ENCODE data around the gene SLC25A40.
"Not testable (repeated sequence)": the region's sequence is repeated elsewhere in the genome, so short reads cannot be mapped to it uniquely, and the experiment has no call there.

SLC25A40 gene, protein sequence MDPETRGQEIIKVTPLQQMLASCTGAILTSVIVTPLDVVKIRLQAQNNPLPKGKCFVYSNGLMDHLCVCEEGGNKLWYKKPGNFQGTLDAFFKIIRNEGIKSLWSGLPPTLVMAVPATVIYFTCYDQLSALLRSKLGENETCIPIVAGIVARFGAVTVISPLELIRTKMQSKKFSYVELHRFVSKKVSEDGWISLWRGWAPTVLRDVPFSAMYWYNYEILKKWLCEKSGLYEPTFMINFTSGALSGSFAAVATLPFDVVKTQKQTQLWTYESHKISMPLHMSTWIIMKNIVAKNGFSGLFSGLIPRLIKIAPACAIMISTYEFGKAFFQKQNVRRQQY
- total RNA-seq, result 14.0 to 22.4 (median 17.8) reads per million in 4 donors

DNA sequence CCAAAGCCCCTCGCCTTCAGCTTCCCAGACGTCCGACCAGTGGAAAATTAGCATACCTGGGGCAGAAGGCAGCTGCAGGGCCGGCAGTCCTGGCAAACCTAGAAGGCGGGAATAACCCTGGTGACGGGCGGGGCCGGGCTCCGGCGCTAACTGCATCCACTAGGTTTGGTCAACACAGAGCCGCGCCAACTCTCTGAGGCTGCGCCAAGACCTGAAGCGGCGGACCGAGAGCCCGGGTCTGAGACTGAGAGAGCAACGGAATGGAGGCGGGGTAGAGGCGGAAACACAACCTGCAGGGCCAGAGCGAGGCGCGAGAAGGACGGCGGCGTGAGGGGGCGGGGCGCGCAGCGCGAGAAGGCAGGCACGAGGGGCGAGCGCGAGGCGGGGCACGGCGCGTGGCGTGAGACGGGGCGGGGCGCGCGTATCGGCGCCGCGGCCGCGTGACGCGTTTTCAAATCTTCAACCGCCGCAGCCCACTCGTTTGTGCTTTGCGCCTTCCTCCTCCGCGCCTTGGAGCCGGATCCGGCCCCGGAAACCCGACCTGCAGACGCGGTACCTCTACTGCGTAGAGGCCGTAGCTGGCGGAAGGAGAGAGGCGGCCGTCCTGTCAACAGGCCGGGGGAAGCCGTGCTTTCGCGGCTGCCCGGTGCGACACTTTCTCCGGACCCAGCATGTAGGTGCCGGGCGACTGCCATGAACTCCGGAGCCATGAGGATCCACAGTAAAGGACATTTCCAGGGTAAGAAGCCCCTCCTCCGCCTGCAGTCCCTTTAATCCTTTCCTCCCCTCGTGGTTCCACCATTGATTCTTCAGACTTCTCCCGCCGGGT, at the start of gene SLC25A40, which contains the start of gene DBF4:
Gene SLC25A40, minus strand, starts transcription at position 321 of the 829 bp plus-strand sequence. CDS start 17,633 bp downstream, outside the sequence.
Gene DBF4, plus strand, starts transcription at position 454 of the 829 bp plus-strand sequence. Its CDS starts 240 bp downstream, at position 694.
- DNase-seq, result peak; percentile 83 to 96 (median 88)

DNA sequence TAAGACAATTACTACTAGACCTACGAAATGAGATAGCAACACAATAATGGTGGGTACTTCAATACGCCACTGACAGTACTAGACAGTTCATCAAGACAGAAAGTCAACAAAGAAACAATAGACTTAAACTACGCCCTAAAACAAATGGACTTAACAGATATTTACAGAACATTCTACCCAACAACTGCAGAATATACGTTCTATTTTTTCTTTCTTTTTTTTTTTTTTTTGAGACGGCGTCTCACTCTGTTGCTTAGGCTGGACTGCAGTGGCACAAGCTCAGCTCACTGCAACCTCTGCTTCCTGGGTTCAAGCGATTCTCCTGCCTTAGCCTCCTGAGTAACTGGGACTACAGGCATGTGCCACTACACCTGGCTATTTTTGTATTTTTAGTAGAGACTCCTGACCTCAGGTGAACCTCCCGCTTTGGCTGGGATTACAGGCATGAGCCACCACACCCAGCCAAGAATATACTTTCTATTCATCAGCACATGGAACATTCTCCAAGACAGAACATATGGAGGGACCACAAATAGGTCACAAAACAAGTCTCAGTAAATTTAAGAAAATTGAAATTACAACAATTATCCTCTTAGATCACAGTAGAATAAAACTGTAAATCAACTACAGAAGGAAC, 46.7 kb upstream of the SLC25A40 start:
- not testable (repeated sequence) for DNase-seq

DNA sequence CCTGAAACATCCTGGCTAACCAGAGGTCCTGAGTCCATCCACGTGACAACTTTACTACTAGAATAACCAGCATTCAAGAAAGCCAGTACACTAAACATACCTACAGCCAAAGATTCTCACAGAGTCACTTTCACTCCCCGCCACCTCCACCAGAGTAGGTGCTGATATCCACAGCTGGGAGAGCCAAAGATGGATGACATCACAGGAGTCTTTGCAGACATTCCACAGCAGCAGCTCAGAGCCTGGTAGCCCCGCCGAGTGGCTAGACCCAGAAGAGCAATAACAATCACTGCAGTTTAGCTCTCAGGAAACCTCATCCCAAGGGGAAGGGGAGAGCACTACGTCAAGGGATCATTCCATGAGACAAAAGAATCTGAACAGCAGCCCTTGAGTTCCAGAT, 44.4 kb upstream of the SLC25A40 start:
- no peak for DNase-seq

DNA sequence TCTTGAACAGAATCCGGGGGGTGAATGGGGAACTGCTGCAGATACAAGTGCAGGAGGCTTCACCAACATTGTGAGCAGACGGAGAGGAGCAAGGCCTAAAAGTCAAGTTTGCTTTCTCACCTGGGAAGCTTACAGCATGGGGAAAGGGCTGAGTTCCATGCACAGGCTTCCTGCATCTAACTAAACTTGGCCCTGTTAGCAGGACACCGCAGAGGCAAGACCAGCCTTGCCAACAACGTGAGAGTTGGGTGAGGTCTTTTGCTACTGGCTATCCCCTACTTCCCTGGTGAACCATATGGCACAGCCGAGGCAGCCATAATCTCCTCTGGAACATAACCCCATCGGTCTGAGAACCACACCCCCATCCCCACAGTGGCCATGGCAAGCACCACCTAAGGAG, 43.7 kb upstream of the SLC25A40 start:
- no peak for DNase-seq

DNA sequence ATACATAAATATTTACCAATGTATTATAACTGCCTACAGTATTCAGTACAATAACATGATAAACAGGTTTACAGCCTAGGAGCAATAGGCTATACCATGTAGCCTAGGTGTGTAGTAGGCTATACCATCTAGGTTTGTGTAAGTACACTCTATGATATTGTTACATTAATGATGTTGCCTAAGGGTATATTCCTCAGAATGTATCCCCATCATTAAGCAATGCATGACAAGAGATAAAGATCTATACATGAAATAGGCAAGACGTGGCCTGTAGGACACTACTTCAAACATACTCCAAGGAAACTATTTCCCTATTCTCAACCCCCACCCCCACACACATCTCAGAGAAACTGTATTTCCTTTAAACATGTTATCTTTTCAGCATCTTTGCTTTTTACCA, 42.6 kb upstream of the SLC25A40 start:
- no peak for DNase-seq

DNA sequence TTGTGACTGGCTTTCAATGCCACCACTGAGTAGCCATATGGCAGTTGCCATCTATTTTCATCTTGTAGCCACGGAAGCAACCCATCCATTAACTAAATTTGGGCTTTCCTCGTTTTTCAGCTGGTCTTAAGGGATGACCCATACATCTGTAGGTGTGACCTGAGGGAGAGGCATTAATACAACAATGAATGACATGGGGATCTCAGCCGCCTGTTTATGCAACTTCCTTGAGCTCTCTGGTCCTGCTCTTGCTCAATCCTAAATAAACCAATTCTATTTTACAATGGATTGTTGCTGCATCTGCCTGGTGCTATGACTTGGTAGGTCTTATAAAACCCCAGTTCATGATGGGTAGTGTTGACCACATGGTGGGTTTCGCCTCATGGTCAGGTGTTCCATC, 36.0 kb upstream of the SLC25A40 start:
- no peak for DNase-seq

DNA sequence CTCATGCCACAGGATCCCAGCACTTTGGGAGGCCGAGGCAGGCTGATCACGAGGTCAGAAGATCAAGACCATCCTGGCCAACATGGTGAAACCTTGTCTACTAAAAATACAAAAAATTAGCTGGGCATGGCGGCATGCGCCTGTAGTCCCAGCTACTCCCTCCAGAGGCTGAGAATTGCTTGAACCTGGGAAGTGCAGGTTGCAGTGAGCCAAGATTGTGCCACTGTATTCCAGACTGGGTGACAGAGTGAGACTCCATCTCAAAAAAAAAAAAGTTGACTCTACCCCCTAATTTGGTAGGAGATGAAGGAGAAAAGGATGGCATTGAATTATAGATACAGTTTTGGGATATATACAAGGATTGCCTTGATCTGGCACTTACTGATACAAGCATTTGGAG, 32.7 kb upstream of the SLC25A40 start:
- DNase-seq, result not testable (repeated sequence)

DNA sequence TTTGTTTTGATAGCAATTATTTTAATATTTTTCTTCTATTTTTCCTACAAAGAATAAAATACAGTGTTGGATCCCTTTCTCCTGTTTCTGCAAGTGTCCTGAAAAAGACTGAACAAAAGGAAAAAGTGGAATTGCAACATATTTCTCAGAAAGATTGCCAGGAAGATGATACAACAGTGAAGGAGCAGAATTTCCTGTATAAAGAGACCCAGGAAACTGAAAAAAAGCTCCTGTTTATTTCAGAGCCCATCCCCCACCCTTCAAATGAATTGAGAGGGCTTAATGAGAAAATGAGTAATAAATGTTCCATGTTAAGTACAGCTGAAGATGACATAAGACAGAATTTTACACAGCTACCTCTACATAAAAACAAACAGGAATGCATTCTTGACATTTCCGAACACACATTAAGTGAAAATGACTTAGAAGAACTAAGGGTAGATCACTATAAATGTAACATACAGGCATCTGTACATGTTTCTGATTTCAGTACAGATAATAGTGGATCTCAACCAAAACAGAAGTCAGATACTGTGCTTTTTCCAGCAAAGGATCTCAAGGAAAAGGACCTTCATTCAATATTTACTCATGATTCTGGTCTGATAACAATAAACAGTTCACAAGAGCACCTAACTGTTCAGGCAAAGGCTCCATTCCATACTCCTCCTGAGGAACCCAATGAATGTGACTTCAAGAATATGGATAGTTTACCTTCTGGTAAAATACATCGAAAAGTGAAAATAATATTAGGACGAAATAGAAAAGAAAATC, 31.2 kb upstream of the SLC25A40 start:
- DNase-seq, result not testable (repeated sequence)

DNA sequence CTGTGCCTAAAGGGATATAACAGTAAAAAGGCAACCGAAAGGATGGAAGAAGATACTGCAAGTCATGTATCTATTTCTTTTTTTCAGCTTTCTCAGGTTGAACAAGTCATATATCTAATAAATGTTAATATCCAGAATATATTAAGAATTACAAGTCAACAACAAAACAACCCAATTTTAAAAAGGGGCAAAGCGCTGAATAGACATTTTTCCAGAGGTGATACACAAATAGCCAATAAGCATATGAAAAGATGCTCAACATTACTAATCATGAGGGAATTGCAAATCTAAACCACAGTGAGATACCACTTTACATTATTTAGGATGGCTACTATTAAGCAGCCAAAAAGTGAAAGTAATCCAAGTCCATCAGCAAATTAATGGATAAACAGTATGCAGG, 23.1 kb upstream of the SLC25A40 start:
- no peak for DNase-seq

DNA sequence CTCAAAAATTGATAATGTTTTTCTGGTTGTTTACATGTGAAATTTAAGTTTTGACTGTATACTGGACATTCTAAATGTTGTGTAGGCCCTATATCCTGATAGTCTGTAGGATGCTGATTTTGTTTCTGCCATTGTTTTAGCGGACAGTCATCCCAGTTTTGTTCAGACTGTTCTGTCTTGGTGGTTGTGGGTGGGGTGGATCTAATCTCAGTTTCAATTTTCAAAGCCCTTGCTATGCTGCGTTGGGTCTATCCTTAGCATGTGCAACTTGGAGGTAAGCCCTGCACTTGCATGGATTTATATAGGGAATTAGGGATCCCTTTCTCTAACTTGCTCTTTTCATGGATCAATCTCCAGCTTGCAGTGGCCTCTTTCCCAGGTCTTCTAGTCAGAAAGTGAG, 19.2 kb upstream of the SLC25A40 start:
- no peak for DNase-seq

DNA sequence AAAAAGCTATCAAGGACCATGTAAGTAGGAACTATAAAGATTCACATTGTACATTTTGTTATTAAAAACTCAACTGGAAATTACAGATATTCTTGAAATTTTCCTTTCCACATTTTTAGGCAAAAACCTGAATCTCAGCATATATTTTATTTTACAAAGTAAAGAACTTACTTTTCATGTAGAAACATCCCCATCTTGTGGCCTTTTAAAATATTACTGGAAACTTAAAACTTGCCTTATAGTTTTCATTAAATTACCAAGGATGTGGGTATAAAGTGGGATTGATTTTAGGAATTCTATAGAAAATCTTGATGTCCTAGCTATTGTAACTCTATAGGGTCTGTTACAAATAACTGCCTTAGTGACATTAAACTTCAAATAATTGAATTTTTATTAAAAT, 10.7 kb upstream of the SLC25A40 start:
- peak in 1 of 5 donors; percentile 12 for DNase-seq

DNA sequence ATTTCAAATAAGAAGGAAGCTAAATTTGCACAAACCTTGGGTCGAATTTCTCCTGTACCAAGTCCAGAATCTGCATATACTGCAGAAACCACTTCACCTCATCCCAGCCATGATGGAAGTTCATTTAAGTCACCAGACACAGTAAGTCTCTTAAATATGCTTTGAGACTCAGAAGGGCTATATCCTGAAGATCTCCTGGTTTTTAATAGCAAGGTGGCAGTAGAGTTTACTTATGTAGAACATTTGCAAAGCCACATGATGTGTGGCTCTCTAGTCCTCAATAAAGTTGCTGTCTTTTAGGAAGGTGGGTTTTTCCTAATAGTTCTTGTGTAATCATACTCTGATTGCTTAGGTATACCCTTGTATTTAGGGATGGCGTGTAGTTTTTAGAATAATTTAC, 8.9 kb upstream of the SLC25A40 start:
- DNase-seq, result no peak

DNA sequence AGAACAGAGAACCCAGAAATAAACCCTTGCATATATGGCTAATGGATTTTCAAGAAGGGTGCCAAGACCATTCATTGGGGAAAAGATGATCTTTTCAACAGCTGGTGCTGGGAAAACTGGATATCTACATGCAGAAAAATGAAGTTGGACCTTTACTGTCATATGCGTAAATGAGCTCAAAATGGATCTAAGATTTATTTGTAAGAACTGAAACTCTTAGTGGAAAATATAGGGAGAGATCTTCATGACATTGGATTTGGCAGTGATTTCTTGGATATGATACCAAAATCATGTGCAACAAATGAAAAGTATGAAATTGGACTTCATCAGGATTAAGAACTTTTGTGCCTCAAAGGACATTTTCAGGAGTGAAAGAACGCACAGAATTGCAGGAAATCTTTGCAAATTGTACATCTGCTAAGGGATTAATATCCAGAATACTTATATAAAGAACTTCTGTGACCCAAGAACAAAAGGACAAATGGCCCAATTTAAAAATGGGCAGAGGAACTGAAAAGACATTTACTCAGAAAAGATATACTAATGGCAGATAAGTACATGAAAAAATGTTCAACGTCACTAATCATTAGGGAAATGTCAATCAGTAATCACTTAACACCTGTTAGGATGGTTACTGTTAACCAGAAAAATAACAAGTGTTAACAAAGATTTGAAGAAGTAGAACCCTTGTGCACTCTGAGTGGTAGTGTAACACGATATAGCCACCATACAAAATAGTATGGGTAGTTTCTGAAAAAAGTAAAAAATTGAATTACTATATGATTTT, 6.2 kb upstream of the SLC25A40 start:
- DNase-seq, result no peak

DNA sequence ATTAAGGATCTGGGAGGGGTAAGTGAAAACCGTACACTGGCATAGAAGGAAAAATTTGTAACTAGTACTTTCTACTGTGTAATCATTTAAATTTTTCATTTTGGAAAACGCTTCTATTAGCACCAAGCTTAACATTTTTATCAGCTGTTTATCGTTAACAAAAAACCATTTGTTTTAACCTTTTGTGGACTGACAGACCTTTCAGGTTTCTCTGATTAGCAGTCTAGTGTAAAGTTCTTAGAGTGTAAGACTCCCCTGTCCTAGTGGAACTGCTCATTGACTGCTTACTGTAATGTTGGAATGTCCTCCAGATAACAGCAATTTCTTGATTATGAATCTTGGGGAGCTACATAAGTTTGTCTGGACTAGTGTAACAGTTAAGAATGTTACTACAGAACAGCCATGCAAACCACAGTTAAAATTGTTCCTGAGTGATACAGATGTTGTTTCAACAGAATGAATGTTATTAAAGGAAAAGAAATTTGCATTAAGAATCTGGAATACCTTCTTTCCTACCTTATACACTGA, 2.1 kb upstream of the SLC25A40 start:
- no peak for DNase-seq

DNA sequence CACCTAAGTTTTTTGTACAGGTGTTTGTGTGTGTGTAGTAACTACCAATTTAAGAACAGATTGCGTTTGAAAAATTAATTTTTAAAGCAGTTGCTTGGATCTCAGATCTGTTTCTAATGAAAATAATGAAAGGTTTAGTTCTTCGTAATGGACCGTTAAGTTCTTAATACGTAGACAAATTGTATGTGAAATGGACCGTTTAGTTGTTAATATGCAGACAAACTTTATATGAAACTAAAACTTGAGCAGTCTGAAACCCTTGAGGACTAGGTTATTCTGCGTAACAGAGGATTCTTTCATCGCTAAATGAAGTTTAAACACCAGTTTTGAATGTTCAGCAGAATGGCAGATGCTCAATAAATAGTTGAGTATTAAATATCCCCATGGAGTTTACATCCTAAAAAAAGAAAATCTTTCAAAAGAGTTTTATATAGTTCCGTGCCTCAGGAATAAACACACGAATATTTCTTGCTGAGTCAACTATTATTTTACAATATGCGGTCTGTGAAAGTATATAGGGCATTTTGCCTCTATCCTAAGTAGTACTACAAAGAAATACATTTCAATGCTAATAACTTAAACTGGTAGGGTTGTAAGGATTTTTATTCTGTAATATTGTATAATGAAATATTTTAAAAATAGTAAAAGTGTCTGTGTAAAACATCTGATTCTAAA, 1.3 kb upstream of the SLC25A40 start:
- DNase-seq, result peak in 1 of 5 donors; percentile 4

DNA sequence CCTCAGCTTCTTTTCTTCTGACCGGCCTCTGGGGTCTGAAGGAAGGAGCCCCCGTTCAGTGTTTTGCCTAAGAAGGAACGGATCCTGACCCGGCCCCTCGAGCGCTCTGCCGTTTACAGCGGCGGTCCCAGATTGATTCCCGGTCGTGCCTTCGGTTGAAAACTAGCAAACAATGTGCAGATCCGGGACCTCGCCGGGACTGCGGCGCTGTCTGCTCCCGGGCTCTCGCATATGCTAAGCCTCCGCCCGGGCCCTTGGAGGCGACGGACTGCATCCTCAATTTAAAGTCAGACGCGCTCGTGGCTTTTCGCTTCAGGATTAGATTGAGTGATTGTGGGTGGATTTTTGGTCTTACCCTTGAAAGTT, 692 bp upstream of the SLC25A40 start:
- peak in 4 of 5 donors; percentile 21 to 67 (median 30) for DNase-seq

DNA sequence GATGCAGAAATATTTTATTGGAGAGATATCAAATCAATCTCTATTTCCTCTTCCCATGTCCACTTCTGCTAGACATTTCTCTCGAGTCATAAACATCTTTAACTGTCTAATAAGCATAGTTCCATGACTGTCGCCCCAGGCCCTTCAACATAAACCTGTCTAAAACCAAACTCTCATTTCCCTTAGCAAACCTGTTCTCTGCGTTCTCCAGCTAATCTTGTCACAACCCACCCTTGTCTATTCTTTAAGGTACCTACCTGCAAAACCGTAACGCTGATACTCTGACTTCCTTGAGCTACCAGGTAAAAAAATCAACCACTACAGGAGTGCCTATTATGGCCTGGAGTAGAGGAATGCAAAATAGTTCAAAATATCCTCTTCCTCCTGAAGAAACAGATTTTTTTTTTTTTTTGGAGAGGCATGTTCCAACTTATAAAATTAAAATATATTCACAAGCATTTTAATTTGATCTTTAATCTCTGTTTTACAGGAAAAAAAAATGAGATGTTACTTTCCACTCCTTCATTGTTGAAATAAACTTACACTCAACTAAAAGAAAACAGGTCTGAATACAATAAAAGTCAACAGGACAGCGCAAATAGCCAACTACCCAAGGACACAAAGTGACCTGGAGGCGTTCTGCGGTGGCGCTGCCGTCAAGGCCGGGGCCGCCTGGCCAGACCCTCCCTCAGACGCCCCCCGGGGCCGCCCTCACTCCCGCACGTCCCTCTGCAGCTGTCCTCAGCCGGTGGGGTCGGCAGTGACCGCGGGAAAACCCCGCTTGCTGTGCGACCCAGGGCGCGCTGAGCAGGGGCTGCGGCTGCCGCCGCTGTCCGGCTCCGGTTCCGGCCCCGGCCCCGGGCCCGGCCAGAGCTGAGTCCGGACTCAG, 765 bp downstream of the SLC25A40 start:
- DNase-seq, result peak in 3 of 5 donors; percentile 13 to 22 (median 21)

DNA sequence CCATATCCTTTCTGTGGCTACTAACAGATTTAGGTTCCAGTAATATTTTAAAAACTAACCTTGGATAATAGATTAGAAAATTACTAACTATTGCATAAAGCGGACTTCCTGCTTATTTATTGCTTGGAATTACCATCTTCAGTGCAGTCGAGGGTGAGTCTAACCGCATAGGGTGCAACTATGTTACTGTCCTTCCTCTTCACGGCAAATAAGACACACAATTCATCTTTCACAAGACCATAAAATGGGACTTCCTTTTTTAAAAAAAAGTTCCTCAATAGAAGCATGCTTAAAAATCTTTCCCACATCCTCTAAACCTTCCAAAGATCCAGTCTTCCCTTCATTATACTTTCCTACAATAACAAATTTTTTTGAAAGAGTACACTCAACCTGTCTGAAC, 2.1 kb downstream of the SLC25A40 start:
- DNase-seq, result peak in 1 of 5 donors; percentile 12

DNA sequence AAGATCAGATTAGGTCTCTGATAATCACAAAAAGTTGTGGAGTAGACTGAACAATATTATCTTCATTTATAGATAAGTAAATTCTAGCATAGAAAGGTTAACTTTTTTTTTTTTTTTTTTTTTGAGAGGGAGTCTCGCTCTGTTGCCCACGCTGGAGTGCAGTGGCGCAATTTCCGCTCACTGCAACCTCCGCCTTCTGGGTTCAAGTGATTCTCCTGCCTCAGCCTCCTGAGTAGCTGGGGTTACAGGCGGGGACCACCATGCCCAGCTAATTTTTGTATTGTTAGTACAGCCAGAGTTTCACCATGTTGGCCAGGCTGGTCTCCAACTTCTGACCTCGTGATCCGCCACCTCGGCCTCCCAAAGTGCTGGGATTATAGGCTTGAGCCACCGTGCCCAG, 2.8 kb downstream of the SLC25A40 start:
- not testable (repeated sequence) for DNase-seq

DNA sequence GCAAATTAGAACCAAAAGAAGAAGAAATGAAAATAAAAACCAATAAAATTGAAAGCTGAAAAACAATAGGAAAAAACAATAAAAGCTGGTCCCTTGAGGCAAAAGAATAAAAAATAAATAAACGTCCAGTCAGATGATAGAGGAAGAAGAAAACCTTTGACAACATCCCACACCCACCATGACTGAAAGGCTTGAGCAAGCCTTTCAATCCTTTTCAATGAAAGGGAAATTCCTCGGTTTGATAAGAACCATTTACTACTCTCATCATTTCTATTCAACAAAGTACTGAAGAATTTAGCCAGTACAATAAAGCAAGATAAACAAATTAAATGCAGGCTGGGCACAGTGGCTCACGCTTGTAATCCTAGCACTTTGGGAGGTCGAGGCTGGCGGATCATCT, 3.8 kb downstream of the SLC25A40 start:
- no peak for DNase-seq

Measured in T-helper 1 cell (primary cell).